RPMI7951 (cell line): Measurements from ENCODE around the gene GPR17. TPM values are rescaled to one million over a fixed set of nuclear protein-coding genes. Genes with fewer than 3 reads are reported as not detected.

Experiments used
- DNase-seq: peaks from one replicate; pipeline ENCODE4 v3.0.0-alpha.2; 2012; ENCODE audit warnings: low read depth
- total RNA-seq: library from RNA; depleted of rRNA; stranded (reverse); fragments of >200 nt; shearing (Covaris generic); gene quantifications from 2 replicates; pipeline ENCODE4 v1.2.3, GENCODE V29; 2014; rRNA removed

GPR17 gene, protein sequence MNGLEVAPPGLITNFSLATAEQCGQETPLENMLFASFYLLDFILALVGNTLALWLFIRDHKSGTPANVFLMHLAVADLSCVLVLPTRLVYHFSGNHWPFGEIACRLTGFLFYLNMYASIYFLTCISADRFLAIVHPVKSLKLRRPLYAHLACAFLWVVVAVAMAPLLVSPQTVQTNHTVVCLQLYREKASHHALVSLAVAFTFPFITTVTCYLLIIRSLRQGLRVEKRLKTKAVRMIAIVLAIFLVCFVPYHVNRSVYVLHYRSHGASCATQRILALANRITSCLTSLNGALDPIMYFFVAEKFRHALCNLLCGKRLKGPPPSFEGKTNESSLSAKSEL
- total RNA-seq = 0.29 and 0.84 TPM in 2 replicates

DNA sequence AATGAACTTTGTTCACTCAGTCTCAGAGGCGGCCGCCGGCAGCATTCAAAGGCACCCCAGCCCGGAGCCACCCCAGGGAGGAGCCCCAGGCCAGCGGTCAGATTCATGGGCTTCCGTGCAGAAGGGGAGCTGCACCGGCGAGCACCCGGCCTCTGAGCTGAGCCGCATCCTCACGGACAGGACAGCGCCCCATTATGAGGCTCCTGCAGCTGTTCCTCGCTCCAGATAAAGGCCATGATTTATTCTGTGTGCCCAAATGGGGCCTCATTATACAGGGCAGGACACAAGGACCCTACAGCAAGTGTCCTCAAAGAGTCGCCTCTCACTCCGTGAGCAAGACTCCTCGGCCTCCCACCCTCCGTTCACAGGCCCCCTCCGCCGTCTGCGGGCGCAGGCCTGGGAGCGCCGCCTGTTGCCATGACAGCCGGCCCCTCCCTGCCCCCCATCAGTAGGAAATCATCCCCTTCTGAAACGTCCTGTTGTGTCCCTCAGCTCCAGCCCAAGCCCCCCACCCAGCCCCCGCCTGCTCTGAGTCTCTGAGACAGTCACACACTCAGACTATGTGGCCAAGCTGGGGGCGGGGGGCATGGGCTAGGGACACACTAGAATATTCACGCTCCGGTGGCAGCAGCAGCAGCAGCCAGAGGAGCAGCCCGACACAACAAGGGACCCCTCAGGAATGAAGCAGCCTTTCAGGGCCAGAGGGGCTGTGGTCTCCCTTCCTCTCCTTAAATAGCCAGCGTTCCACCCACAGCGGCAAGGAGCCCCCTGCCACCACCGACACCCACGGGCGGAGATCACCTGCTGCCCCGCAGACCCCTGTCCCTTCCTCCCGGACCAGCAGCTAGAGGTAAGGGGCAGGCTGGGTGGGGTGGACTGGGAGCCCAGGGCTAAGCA, at the start of gene GPR17:
GPR17 (plus strand) TSS at position 759 of the 897 bp plus-strand sequence. CDS start 4,583 bp downstream, outside the sequence.
- no peak for DNase-seq

DNA sequence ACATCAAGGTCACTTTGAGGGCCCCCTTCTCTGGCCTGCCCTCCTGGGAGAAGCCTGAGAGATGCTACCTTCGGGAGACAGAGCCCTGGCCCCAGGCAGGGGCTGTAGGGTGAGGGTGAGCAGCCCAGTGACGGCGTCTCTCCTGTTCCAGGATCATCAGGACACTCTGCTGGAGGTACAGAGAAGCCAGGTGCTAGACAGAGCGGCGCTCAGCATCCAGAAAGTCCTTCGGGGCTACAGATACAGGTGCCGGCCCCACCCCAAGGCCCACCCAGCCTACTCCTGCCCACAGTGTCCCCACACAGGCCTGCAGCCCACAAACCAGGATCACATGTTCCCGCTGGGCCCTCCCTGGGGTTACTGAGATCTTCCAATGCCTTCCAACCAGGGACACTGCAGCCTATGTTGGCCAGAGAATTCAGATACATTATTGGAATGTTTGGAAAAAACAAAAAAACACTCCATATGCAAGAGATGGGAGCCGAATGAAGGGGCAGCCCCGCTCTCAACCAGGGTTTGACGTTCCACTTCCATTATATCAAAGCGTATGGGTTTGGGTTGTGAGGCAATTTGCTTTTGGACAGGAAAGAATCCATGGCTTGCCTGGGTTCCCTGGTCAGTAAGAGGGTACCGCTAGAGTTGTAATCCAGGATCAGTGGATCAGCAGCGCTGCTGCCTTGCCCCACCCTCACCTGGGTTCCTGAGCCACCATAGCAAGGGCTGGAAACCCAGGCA, 49.5 kb upstream of the GPR17 start:
- DNase-seq = no peak

DNA sequence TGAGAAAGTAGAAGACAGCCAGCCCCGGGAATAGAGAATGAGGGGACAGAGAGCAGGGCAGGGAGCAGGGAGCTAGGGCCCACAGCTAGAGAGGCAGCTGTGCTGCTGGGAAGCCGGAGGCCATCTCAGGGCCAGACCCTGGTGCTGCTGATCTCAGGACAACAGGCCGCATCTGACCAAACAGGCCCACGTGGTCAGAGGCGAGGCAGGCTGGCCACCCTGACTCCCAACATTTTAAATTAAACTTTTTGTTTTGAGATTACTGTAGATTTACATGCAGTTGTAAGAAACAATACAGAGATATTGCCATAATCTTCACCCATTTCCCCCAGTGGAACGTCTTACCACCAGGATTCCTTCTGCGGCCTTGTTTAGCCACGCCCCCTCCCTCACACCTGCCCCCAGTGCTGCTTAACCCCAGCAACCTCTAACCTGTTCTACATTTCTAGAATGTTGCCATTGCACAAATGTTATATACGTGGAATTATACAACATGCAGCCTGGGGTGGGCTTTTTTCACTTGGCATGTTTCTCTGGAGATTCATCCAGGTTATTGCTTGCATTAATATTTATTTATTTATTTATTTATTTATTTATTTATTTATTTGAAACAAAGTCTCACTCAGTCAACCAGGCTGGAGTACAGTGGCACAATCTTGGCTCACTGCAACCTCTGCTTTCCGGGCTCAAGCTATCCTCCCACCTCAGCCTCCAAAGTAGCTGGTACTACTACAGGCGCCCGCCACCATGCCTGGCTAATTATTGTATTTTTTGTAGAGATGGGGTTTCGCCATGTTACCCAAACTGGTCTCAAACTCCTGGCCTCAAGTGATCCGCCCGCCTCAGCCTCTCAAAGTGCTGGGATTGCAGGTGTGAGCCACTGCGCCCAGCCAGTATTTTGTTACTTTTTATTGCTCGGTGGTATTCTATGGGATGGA, 48.6 kb upstream of the GPR17 start:
- DNase-seq = no peak

DNA sequence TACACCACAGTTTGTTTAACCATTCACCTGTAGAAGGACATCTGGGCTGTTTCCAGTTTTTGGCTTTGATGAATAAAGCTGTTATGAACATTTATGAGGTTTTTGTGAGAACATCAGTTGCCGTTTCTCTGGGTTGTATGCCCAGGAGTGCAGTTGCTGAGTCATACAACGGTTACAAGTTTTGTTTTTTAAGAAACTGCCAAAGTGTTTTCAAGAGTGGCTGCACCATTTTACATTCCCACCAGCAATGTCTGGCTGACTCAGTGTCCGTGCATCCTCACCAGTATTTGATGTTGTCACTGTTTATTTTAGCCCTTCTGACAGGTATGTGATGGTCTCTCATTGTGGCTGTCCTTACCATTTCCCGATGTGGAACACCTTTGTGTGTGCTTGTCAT, 48.0 kb upstream of the GPR17 start:
- DNase-seq = peak; percentile 80

DNA sequence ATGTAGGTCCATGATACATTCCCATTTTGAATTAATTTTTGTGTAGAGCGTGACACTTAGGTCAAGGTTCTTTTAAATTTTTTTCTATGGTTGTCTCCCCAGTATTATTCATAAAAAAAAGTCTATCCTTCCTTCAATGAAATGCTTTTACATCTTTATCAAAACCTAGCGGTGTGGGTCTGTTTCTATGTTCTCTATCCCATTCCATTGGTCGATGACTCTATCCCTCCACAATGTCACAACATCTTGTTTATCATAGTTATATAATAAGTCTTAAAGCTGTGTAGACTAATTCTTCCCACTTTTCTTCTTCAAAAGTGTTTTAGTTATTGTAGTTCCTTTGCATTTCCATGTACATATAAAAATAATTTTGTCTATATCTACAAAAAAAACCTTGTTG, 47.2 kb upstream of the GPR17 start:
- peak; percentile 14 for DNase-seq

DNA sequence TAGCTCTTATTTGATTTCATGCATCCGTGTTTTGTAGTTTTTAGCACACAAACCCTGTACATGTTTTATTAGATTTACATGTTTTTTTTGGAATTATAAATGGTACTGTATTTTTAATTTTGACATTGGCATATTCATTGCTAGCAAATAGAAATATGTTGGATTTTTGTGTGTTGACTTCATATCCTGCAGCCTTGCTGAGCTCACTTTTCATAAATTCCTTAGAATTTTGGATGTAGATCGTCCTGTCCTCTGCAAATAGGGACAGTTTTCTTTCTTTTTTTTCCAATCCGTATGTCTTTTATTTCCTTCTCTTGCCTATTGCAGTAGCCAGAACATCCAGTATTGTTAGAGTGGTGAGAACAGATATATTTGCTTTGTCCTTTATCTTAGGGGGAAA, 46.7 kb upstream of the GPR17 start:
- DNase-seq = peak; percentile 13

DNA sequence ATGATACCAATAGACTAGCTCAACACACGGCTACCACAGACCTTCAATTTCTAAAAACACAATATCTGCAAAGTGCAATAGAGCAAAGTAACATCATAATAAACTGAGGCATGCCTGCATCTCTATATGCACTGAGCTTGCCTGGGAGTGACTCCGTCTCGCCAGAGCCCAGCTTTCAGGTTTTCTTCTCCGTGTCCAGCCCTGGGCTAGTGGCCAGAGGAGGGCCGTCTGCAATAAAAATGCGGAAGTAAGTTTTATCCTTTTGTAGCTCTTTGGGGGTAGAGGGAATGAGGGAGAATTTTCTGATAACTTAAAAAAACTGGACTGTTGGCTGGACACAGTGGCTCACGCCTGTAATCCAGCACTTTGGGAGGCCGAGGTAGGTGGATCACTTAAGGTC, 41.0 kb upstream of the GPR17 start:
- no peak for DNase-seq

DNA sequence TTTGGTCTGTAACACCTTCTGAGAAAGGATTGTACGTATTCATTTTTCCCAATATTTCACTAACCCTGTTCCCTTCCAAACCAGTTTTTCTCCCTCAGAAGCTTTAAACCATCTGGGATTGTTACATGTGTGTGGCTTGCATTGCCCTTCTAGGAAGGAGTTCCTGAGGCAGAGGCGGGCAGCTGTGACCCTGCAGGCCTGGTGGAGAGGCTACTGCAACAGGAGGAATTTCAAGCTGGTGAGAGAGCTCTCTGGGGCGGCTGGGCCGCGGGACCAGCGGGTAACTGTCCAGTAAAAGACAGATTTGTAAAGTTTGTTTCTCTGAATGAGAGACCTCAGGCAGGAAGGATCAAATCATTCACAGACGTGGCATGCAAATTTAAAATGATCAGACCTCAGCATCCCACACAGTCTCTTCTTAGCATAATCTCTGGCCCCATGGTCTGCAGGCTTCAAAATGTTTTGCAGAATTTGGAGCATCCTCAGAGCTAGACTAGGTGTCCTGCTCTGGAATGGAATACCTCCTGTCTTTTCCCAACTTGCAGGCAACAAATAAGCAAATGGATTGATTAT, 40.2 kb upstream of the GPR17 start:
- peak; percentile 56 for DNase-seq

DNA sequence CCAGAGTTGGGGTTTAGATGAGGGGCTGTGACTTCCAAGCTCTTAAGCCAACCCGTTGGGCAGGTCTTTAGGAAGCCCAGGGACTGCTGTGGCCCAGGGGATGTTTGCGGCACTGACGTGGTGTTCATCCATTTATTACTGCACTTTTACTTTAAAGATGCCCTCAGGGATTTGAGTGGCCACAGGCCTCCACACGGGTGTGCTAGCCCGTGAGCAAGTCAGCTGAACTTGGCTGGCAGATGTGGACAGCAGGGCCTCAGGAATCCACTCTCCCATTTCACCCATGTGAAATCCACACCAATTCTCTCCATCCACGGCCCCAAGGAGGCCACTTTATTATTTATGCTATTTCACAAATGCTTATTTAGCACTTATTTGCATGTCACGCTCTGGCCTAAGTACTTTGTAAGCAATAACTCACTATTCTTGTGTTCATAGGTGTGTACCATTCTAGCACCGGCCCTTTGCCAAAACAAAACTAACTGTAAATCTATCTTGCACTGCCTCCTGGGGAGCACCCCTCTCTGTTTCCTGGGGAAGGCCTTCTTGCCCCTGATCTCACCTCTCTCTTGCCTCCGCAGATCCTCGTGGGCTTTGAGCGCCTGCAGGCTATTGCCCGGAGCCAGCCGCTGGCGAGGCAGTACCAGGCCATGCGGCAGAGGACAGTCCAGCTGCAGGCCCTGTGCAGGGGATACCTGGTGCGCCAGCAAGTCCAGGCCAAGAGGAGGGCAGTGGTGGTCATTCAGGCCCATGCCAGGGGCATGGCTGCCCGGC, 39.1 kb upstream of the GPR17 start:
- peak; percentile 85 for DNase-seq

DNA sequence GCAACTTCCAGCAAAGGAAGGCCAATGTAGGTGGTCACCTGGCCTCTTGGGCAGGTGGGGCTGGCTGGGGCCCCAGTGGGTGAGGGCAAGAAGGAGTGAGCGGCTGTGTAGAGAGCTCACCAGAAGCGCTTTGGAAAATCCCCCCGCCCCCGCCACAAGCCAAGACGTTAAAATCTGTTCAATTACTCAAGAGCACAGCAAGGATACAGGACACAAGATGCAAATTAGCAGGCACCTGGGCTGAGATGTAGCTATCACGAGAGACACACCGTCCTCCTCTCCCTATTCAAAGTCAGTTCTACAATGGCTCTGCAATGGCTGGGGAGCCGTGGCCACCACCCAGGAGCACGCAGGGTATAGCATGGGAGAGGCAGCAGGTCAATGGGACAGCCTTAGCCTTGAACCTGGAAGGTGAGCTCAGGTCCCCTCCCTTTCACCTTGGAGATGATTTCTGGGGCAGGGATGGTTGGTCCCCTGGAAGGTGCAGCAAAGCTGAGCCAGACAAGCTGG, 38.5 kb upstream of the GPR17 start:
- no peak for DNase-seq

DNA sequence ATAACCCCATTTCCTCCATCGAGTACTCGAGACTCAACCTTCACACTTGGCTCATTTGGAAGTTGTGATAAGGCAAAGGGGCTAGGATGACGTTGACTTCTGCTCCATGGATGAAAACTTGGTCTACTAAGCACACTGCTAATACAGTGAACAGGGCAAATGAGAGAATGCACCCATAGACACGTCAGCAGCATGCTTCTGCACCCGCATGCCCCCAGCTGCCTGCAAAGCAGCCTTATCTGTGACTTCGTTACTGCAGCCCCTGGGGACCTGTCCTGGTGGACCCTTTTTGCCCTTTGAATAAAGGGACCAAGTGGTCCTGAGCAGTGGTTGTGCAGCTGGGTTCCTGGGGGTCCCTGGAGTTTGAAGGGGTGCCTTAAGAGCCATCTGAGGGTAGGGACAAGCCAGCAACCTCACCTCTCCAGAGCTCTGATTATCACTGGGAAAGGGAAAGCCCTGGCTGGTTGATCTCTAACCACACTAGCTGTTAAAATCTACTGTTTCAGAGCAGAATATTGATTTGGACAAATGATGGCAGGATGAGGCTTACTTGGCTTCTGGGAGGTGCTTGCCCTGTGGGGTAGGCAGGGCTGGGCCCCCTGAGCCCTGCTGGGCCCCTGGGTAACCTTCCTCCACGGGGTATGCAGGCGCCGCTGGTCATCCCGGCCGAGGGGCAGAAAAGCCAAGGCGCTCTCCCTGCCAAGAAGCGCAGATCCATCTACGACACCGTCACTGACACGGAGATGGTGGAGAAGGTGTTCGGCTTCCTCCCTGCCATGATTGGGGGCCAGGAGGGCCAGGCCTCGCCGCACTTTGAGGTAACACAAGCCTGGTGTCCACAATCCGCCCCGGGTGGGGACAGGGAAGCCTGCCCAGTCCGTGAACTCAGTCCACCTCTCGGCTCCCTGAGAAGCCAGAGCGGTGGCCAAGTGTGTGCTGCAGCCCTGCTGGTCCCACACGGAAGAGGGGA, 37.6 kb upstream of the GPR17 start:
- no peak for DNase-seq

DNA sequence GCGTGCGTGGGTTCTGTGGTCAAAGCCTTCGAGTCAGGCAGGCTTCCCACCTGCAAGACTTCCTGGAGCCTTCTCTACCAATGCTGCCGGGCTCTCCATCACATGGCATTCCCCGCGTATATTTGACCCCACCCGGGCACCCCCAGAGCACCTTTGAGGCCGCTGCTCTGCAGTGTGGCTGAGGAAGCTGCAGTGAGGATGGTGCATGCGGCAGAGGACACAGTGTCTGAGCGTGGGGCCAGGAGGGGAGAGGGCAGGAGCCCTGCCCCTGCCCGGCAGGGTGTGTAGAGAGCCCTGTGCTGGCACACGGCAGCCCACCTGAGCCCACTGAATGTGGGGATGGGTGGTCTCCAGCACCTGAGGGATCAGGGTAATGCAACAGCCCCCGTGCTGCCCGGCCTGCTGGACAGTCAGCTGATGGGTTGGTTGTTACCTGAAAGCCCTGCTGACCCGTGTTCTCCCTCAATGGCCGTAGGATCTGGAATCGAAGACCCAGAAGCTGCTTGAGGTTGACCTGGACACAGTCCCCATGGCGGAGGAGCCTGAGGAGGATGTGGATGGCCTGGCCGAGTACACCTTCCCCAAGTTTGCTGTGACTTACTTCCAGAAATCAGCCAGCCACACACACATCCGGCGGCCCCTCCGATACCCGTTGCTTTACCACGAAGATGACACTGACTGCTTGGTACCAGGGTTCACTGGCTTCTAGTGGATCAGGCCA, 36.8 kb upstream of the GPR17 start:
- DNase-seq = no peak

DNA sequence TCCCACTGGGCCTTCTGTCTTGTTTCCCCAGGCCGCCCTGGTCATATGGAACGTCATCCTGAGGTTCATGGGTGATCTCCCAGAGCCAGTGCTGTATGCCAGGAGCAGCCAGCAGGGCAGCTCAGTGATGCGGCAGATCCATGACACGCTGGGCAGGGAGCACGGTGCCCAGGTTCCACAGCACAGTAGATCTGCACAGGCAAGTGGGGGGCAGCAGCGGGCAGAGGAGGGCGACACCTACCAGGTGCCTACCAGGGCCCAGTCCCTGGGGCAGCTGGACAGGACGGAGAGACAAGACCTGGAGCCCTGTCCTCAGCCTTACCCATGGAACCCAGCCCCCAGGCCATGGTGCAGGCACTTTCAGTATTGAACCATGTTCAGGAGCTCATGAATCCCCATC, 36.1 kb upstream of the GPR17 start:
- DNase-seq = no peak

DNA sequence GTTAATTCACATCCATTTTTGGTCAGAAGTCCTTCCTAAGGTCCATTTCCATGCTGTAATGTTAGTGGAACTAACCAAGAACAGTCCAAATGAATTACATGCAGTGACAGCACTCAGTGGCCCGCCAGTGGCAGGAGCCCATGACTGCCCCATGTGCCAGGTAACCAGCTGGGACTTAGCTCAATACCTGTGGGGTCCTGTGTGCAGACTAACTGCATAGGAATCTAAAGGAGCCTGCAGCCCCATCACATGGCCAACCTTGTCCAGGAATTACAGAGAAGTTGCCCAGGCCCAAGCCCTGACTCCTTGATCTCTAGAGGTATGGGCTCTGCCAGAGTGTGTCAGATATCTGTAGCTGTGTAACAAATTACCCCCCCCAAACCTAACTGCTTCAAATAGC, 35.4 kb upstream of the GPR17 start:
- no peak for DNase-seq

DNA sequence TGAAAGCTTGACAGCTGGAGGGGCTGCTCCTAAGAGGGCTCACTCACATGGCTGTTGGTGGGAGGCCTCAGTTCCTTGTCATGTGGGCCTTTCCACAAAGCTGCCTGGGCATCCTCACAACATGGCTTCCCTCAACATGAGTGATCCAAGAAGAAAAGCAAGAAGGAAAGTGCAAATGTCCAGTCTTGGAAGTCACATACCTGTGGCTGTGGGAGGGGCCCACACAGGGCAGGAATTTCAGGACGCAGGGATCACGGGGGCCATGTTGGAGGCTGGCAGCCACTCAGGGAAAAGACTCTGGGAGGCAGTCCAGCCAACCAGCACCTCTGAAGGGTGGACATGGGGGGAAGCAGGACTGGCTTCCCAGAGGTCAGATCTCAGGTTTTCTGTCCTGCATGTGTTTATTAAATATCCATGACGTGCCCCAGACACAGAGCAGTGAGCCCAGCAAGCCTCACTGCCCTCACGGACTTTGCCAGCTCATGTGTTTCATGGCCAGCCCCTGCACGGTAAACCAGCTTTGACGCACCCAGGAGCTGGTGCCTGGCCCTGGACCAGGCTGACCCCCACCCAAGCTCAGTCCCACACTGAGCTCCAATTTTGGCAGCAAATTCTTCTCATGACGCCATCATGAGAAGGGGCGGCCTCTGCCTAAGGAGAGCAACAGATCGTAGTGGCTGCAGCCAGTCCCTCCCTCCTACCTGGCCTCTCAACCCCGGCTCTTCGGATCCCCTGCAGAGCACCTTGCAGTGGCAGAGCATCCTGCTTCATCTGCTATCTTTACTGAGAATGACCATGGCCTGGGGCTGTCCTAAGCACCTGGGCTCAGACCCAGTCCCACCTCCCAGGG, 34.7 kb upstream of the GPR17 start:
- DNase-seq = no peak

DNA sequence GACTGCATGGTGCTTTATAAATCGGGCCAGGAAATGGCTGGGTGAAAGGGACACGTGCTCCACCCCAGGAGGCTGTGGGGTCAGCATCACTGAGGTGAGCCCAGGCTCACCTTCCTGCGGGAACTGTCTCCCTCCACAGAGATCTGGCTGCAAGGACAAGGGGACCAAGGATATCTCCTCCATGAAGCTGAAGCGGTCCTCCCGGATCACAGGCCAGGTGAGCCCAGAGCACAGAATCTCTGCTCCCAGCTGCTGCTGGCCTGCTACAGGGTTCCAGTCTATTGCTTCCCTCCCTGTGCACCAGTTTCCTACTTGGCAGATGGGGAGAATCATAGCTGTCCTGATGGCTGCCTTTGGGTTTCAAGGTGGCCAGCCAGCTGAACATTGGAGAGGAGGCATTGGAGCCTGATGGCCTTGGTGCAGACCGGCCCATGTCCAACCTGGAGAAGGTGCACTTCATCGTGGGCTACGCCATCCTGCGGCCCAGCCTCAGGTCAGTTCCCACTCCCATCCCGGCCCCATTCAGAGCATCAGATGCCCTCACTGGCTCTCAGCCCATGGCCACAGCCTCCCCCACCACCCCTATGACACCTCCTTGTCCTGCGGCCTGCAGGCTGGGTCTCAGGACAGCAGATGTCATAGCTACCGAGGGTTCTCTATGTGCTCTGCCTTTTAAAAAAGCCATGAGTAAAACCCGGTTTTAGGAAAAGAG, 33.7 kb upstream of the GPR17 start:
- DNase-seq = no peak
